ENCODE data around the gene TRABD2A.

- TF ChIP-seq CTCF (IDR thresholded peaks at IDR 0.05; ENCODE audit: insufficient read depth, low read length) (no peak), POLR2AphosphoS5 (IDR thresholded peaks at IDR 0.05; ENCODE audit: low read depth) (no peak), GABPA (IDR thresholded peaks at IDR 0.05; ENCODE audit: low read depth) (no peak), SPI1 (IDR thresholded peaks at IDR 0.05; ENCODE audit: borderline replicate concordance, low read depth) (no peak)
- TF ChIP-seq, protein P1, sequence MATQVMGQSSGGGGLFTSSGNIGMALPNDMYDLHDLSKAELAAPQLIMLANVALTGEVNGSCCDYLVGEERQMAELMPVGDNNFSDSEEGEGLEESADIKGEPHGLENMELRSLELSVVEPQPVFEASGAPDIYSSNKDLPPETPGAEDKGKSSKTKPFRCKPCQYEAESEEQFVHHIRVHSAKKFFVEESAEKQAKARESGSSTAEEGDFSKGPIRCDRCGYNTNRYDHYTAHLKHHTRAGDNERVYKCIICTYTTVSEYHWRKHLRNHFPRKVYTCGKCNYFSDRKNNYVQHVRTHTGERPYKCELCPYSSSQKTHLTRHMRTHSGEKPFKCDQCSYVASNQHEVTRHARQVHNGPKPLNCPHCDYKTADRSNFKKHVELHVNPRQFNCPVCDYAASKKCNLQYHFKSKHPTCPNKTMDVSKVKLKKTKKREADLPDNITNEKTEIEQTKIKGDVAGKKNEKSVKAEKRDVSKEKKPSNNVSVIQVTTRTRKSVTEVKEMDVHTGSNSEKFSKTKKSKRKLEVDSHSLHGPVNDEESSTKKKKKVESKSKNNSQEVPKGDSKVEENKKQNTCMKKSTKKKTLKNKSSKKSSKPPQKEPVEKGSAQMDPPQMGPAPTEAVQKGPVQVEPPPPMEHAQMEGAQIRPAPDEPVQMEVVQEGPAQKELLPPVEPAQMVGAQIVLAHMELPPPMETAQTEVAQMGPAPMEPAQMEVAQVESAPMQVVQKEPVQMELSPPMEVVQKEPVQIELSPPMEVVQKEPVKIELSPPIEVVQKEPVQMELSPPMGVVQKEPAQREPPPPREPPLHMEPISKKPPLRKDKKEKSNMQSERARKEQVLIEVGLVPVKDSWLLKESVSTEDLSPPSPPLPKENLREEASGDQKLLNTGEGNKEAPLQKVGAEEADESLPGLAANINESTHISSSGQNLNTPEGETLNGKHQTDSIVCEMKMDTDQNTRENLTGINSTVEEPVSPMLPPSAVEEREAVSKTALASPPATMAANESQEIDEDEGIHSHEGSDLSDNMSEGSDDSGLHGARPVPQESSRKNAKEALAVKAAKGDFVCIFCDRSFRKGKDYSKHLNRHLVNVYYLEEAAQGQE (IDR thresholded peaks at IDR 0.05; ENCODE audit: insufficient replicate concordance, low read depth), result no peak
These were observed 21.9 kb downstream of the TRABD2A start for GRCh38 chr2:84858937-84859336.
